NOMO-1 treated with dmso at 0.1 percent for 144 hours (cell line): Measurements from ENCODE around the gene SUGT1.
"Not testable (repeated sequence)": the region's sequence is repeated elsewhere in the genome, so short reads cannot be mapped to it uniquely, and the experiment has no call there.

Source experiments
- DNase-seq: peaks from one replicate; lab custom pipeline; 2025; ENCODE audit not compliant: unreplicated experiment; lab: John Stamatoyannopoulos, UW

SUGT1 gene

GRCh38 chr13:52665325-52665724 lies 12.7 kb downstream of the SUGT1 start:
- DNase-seq, result no peak

- no peak for DNase-seq
Measured at GRCh38 chr13:52669677-52670076, 17.0 kb downstream of the SUGT1 start.

GRCh38 chr13:52670726-52671125 lies 18.1 kb downstream of the SUGT1 start:
- DNase-seq, result no peak

- DNase-seq, result no peak
Measured at GRCh38 chr13:52673465-52673864, 20.8 kb downstream of the SUGT1 start.

DNA sequence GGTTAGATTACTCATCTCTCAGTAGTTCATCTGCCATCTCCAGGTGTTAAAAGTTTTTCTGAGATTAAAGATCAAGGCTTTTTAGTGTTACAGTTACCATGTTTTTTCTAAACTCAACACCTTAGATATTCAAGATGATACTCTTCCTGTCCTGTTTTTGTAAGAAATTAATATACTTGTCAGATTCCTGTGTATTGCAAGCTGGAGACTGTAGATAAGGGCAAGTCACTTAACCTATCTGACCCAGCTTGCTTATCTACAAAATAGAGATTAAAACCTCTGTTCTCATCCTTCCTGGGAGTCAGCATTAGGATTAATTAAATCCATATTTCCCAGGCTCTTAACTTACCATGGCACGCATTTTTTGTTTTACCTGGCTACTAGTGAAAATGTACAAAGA lies 25.2 kb downstream of the SUGT1 start:
- DNase-seq, result no peak

- not testable (repeated sequence) for DNase-seq
Measured at GRCh38 chr13:52685806-52686205, 33.2 kb downstream of the SUGT1 start.

DNA sequence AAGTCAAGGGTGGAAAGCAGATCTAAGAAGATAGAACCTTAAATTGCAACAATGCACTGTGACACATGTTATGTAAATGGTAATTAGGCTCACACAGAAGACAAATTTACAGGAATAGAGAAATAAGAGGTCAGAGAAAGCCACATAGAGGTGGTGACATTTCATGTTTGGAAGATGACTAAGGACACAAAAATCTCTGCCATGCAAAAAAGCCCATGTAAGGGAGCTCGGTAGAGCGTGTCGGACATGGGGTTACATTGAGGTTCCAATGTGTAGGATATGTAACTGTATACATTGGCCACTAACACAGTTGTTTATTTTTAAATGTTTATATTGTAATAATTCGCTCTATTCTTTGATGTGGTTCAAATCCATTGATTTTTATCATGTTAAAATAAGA lies 33.7 kb downstream of the SUGT1 start:
- no peak for DNase-seq

GRCh38 chr13:52695856-52696255 lies 43.2 kb downstream of the SUGT1 start:
- DNase-seq, result no peak

DNA sequence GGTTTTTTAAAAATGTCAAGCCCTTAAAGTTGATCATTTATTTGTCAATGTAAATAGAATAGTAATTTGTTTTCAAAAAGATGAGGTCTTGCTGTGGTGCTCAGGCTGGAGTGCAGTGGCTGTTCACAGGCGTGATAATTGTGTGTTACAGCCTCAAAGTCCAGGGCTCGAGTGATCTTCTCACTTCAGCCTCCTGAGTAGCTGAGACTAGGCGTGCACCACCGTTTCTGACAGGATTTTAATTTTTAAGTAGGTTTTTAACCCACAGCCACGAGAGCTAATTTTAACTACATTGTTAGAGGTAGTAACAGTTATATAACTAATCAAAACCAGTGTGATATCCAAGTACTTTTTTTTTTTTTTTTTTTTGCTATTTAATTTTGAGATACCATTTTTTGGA lies 43.9 kb downstream of the SUGT1 start:
- DNase-seq, result no peak

DNA sequence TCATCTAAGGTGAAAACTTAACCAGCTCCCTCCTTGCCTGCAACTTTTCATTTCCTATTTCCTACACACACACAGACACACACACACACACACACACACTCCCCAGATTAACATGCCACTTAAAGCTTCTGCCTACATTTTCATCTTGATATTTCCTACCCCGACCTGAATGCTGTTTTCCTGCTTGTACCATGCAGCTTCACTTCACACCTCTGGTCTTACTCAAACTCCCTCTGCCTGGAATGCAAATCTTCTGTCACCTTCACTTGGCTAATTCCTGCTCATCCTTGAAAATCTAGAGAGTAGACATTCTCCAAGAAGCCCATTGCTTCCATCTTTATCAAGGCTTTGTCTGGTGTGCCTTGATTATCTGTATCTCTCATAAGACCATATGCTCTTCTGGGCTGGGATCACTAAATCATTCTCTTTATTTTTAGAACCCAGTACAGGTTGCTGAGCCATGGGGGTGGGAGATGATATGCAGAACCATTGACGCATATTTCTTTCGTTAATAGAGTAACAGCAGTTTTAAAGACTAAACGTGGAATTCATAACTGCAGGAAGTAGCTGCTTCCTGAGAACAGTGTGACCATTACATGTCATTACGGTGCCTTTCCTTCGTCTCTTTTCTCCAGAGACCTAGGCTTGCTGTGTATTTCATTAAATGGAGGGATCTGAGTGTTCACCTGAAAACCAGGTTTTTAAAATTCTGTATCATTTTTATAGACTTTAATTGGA lies 49.3 kb downstream of the SUGT1 start:
- no peak for DNase-seq

DNA sequence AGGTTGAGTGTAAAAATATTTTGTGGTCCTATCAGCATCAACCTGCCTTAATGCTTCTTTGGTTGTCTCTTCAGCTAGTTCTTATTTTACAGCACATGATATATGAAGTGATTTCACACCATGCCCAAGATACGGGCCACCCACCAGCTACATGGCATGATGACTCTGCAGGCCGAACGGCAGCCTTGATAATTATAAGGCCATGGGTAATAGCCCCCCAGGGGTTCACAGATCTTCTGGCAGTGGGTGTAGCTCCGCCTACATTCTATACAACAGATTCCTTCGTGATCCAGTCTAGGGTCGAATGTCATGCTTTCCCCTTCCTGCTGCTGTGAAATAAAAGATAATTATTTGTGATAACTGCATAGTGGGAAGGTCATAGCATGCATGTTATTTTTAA lies 50.8 kb downstream of the SUGT1 start:
- DNase-seq, result no peak

GRCh38 chr13:52706081-52706480 lies 53.4 kb downstream of the SUGT1 start:
- DNase-seq, result no peak

DNA sequence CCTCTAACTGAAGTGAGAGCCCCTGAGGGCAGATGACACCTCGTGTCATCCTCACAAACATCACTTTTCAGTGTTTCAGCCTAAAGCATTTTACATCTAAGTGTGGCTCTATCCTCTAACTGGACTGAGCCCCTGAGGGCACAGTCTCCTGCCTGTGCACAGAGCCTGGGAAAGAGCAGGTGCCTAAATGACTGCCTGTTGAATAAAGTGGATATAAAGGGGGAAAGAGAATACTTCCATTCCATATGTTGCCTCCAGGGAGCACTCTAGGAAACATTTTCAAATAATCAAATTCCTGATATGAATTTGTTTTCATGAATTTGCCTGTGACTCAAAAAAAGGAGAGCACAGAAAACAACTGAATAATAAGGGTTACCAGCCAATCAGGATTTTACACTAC lies 54.7 kb downstream of the SUGT1 start:
- DNase-seq, result no peak

- DNase-seq, result not testable (repeated sequence)
Measured at GRCh38 chr13:52708266-52708665, 55.6 kb downstream of the SUGT1 start.

DNA sequence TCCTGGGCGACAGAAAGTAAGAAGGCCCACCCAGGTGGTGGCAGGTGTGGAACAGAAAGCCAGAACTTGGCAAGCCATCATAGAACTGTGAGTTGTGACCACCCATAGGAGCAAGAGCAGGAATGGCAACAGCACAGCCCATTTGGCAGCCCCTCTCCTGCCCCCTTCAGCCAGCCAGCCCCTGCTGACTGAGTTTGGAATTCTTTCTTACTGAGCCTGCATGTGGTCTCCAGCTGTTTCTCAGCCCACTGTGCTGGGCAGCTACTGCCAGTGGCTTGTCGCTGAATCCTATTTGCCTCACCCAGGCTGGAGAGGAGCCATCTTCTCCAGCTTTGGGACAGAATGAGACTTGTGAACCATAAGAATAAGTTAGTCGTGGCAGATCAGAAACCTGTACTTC lies 58.6 kb downstream of the SUGT1 start:
- no peak for DNase-seq

DNA sequence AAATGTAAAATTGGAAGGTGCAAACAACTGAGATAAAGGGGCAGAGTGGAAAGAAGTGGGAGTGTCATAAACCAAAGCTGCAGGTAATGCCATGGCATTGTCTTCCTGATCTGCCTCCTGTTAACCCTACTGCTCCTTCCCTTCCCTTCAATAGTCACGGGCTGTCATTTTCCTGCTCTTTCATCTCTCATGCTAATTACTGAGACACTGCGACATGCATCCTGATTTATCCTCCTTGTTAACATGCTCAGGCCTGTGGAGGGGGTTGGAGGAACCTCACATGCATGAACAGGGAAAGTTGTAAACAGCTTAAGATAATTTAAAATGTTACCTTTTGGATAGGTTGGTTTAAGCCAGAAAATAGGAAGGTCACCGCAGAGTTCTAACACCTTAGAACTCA lies 59.7 kb downstream of the SUGT1 start:
- DNase-seq, result no peak

DNA sequence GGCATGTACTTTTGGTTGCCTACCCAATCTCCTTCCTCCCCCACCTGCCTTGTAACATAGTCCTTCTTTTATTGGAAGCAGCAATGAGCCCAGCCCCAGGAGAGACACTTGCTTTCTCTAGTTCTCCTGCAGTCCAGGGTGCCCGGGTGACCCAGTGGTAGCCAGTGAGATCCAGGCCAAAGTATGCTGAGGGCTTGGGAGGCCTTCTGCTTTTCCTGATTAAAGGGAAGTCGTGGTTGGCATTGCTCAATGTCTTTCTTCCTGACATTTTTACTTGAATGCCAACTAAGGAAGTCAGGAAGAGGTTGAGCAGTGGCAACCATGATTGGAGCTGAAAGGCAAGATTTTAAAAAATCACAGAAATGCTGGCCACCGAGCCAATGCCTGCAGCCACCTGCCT lies 61.3 kb downstream of the SUGT1 start:
- no peak for DNase-seq

GRCh38 chr13:52720904-52721303 lies 68.3 kb downstream of the SUGT1 start:
- not testable (repeated sequence) for DNase-seq

GRCh38 chr13:52721356-52721755 lies 68.7 kb downstream of the SUGT1 start:
- DNase-seq, result not testable (repeated sequence)

DNA sequence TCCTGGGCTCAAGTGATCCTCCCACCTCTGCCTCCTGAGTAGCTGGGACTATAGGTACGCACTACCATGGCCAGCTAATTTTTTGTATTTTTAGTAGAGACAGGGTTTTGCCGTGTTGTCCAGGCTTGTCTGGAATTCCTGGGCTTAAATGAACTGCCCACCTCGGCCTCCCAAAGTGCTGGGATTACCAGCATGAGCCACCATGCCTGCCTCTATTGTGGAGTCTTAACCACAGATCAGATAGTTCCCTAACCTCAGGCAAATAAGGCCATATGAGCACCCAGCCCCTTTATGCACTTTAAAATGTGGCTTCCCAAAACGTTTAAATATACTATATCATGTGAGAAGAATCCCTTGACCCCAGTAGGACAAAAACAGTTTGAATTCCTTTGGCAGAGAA lies 70.5 kb downstream of the SUGT1 start:
- no peak for DNase-seq

DNA sequence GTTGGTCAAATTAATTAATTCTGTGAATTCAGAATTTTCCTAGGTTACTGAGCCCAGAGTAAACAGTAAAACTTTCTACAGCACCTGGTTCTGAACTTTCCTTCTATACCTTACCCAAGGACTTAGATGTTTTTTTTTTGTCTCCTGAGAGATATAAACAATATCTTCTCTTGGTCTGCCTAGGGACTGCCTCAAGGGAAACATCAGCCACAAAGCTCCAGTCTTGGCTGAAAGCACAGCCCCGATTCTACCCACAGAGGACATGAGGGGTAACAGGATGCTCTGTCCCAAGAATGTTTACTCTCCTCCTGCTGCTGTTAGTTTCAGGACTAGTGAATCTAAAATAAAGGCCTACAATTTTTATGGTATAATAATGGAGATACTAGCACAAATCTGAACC lies 72.7 kb downstream of the SUGT1 start:
- no peak for DNase-seq

- no peak for DNase-seq
Measured at GRCh38 chr13:52726258-52726657, 73.6 kb downstream of the SUGT1 start.

DNA sequence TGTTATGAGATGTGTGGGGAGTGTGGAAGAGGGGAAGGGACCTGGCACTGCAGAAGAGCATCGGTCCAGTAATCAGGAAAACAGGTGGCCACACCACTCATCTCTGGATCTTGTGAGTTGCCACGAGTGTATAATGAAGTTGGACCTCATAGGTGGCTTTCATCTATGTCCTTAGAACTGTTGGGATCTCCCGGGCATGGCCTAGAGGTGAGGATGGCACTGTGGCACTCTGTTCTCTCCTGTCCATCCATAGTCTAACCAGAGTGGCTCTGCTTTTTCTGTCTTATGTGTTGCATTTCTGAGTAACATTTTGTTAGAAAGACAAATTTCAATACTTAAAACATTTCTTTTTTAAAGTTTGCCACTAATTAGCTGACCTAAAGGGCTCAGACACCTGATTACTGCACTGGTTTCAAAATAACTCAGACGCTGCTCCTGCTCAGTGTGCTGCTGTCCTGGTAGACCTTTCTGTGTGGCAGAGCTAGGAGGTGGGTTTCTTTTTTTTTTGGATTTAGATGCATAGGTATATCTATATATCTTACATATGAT lies 81.5 kb downstream of the SUGT1 start:
- no peak for DNase-seq
